Smooth muscle cell of the brain vasculature (primary cell): ENCODE results near the gene RRAS2.
"Not testable (repeated sequence)": the region's sequence is repeated elsewhere in the genome, so short reads cannot be mapped to it uniquely, and the experiment has no call there.

Experiments used
- DNase-seq: peaks from one replicate; pipeline ENCODE4 v3.0.0-alpha.2; 2012; ENCODE audit warnings: low read depth, low spot score

RRAS2 gene

GRCh38 chr11:14358729-14359439 lies at the start of gene RRAS2:
RRAS2 (minus strand) TSS chr11:14359183; CDS start chr11:14358870, 313 bp downstream.
- peak; percentile 41 for DNase-seq

- no peak for DNase-seq
Measured at GRCh38 chr11:14408612-14409011, 49.6 kb upstream of the RRAS2 start.

DNA sequence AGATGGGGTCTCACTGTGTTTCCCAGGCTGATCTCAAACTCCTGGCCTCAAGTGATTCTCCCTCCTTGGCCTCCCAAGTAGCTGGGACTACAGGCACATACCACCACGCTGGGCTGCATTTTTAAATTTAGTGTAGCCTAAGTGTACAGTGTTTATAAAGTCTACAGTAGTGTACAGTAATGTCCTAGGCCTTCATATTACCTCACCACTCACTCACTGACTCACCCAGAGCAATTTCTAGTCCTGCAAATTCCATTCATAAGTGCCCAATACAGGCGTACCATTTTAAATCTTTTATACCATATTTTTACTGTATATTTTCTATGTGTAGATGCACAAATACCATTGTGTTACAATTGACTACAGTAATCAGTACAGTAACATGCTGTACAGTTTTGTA lies 47.1 kb upstream of the RRAS2 start:
- not testable (repeated sequence) for DNase-seq

- not testable (repeated sequence) for DNase-seq
Measured at GRCh38 chr11:14403528-14403927, 44.5 kb upstream of the RRAS2 start.

DNA sequence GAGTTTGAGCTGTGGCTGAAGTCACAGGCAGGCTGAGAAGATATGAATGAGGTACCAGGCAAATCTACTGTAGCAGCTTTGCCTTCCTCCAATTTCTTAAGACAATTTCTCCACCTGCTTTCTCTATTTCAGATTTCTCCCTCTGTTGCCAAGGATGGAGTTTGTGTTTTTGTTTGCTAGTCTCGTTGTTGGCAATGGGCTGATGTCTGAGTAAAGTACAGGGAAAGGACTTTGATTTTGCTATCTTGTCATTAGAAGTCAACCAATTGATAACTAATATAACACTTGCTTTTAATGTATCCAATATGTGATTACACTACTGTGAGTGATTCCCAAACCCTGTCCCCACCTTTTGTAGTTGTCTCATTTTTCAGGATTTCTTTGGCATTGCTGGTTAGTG lies 40.1 kb upstream of the RRAS2 start:
- no peak for DNase-seq

GRCh38 chr11:14396273-14396672 lies 37.3 kb upstream of the RRAS2 start:
- no peak for DNase-seq

- DNase-seq: no peak
Measured at GRCh38 chr11:14393889-14394288, 34.9 kb upstream of the RRAS2 start.

GRCh38 chr11:14393129-14393528 lies 34.1 kb upstream of the RRAS2 start:
- DNase-seq: no peak

GRCh38 chr11:14390669-14391068 lies 31.7 kb upstream of the RRAS2 start:
- DNase-seq: no peak

GRCh38 chr11:14388352-14388751 lies 29.4 kb upstream of the RRAS2 start:
- DNase-seq: no peak

DNA sequence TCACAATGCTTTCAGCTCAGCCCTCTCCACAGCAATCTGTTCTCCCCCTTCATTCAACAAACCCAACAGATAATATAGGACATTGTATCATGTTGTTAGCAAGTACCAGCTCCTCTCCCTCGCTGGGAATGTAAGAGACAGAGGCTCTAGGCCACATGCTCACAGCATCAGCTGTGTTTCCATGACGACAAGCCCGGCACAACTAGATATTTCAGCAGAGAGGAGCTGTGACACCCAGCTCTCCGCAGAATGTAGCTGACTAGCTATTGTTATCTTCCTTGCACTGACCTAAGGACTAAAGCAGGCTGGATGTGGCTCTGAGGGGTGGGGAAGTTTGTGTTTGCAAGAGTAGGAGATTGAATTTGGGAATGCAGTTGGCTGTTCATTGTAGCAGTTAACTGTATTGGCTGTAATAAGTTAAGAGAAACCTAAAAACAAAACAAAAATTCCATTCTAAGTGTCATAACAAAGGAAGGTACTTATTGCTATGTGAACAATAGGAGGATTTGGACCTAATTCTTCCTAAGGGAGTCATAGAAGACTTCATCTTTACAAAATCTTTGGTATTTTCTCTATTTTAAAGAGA lies 28.0 kb upstream of the RRAS2 start:
- DNase-seq: peak; percentile 21

- DNase-seq: no peak
Measured at GRCh38 chr11:14386081-14386480, 27.1 kb upstream of the RRAS2 start.

DNA sequence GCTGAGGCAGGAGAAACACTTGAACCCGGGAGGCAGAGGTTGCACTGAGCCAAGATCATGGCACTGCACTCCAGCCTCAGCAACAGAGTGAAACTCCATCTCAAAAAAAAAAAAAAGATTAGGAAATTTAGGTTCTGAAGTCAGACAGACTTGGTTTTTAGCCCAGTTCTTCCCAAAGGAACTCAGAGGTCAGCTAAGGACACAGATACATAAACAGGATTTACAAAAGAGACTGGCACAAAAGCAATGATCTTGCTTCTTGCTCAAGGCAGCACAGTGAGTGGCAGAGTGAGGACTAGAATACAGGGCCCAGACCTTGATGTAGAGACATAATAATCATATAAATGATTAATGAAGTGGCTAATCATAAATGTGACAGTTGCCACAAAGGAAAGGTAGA lies 25.4 kb upstream of the RRAS2 start:
- no peak for DNase-seq

- DNase-seq: no peak
Measured at GRCh38 chr11:14381968-14382367, 23.0 kb upstream of the RRAS2 start.

DNA sequence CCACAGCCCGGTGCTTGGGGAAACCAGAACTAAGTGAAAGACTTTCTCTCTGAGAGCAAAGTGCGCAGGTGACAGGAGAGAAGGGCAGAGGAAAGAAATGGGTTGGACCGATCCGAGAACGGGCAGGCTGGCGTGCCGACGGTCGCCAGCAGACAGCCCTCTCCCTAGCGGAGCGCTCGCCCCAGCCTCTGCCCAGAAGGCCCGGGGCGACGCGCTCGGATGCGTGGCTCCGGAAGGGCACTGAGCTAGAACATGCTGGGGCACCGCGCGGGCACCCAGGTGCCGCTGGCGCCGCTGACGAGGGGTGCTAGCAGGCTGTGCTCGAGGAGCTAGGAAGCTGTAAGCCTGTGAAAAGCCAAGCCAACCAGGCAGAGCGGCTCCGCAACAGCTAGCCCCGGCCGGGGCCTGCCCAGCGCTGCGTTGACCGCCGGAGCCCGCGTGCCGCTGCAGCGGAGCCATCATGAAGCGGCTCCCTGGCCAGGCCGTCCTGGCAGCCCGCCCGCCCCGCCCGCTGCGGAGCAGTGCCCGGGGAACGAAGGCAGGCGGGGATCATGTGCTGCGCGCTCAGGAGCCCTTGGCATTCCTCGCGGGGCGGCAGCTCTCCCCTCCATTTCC lies 22.1 kb upstream of the RRAS2 start:
- DNase-seq: no peak

DNA sequence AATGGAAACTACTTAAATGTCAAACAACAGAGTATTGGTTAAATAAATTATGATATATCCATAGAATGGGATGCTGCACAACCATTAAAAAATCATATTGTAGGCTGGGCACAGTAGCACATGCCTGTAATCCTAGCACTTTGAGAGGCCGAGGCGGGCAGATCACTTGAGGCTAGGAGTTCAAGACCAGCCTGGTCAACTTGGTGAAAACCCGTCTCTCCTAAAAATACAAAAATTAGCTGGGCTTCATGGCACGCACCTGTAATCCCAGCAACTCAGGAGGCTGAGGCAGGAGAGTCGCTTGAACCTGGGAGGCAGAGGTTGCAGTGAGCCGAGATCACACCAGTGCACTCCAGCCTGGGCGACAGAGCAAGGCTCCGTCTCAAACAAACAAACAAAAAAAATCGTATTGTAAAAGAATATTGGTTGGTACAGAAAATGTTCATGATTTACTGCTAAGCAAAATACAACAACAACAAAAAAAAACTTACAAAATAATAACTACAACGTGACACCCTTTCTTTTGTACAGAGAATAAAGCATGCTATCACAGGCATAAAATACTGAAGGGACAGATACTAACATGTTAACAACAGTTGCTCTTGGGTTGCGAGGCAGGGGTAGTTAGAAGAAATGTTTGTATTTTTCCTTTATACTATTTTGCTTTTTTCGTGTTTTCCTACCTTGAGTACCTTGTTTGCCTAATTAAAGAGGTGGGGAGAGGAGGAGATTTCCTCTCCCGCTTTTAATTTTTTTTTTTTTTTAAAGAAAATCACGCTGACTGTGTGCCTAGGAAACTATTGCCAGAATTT lies 21.3 kb upstream of the RRAS2 start:
- no peak for DNase-seq

DNA sequence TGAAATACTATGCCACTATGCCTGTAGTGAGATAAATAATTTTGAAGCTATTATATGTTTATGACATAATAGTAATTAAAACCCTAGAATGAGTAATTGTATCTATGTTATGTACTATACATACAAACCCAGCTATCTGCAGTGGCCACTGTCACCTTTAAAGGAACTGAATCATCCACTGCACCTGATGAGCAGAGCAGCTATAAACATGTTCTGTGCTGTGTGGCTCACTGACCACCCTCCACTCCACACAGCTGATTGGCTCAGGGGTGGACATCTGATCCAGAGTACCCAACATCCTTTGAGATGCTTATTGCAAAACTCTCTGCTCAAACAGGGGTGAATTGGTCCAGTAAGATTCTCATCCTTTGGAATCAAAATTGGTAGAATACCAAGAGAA lies 19.2 kb upstream of the RRAS2 start:
- DNase-seq: no peak

DNA sequence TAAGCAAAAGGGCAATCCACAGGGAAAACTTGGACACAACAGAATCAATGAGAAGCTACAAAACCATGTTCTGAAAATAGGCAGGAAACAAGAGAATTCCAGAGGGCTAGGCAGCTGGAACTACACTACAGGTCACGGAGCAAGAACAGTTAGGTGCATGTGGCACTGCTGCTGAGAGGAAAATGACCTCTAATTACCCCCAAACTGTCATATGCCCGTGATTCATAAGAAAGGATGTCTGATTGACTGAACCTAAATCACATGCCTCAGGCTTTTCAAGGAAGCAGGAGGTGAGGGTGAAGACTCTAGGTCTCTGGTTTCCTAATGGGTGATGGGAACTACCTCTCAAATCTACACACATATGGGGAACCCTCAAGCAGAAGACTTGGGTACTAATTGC lies 17.9 kb upstream of the RRAS2 start:
- no peak for DNase-seq

DNA sequence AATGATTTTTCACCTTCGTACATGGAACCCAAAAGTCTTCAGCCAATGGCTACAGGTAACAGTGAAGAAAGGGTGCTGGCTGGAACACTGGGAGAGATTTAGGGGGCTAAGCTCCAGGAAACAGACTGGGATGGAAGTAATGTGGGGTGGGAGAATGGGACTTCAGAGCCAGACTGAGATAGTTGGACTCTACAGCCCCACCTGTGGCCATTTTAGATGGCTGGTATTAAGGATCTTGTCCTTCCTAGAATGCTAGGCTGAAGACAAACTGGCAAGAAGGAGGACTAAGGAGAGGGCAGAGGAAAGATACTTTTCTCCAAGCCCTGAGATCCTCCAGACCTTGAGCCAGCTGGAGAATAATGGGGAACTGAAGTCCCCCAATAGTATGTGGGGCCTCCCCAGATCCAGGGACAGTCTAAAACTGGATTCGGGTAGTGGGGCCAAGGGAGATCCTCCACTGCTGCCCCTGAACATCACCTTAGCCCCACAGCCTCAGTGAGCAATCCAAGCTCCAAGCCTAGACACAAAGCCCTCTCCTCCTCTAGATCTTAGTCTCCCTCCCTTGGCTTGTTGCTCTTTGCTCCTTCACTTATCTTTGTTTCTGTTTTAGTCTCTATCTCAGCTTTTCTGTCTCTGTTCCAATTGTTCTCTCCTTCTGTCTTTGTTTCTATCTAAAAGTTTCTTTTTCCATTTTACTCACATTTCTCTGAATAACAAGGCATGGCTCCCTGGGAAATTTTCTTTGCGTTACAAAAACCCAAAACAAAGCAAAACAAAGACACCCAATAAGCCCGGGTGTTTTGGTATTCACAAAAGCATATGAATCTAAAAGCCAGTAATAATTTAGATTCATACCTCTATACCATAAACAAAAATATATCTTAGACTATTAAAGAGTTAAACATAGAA lies 16.2 kb upstream of the RRAS2 start:
- no peak for DNase-seq

DNA sequence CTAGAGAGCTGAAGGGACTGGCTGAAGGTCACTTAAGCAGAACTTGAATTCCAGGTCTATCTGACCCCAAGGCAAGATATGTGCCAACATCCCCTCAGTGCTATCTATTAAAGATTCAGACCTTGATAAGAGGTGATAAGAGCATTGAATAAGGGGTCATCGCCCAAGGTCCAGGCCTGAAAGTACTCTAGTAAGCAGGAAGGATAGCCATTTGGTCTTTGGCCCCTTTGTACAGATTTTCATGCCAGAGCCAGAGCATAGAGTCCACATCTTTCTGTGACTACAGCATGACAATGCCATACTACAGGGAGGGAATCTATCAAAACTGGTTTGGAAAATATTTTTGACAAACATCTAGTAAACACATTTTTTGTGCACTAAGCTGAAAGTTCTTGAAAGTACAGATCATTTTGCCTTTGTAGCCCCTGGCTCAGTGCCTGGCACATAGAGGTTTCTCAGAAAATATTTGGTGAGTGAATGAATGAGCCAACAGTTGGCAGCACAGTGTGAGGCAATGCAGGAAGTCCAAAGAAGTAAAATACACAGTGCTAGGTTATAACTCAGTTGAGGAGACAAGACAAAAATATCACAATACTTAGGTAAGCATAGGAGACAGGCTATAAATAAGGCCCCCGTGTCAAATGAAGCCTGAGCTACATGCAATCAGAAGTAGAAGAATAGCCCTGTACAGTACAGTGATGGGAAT lies 15.1 kb upstream of the RRAS2 start:
- no peak for DNase-seq

DNA sequence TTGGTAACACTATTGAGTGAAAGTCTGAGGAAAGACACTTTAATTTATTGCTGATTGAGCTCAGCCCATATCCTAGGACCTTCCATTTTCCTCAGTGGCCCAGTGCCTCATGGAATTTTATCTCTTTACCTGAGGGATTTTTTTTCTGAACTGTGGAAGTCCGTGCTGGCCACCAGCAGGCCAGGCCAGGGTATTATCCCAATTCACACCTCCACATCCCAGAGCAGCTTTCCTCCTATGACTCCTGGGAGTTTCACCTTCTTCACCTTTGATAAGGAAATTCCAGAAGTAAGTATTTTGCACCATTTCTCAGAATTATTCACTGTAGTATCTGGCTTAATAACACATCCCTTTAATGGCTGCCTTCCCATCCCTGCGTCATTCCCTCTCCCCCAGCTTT lies 13.0 kb upstream of the RRAS2 start:
- no peak for DNase-seq
